ENCODE results near the gene LRRC1.

- no peak for TF ChIP-seq REST (tag by site-specific recombination; IDR thresholded peaks at IDR 0.05)
- TF ChIP-seq CTCF (tag by site-specific recombination; IDR thresholded peaks at IDR 0.05), result no peak
- no peak for TF ChIP-seq ZNF423 (tag by site-specific recombination; IDR thresholded peaks at IDR 0.05)
- TF ChIP-seq REPIN1 (tag by site-specific recombination; IDR thresholded peaks at IDR 0.05; ENCODE audit: low read depth), result no peak
- no peak for TF ChIP-seq SALL2 (tag by site-specific recombination; IDR thresholded peaks at IDR 0.05; ENCODE audit: borderline replicate concordance)
- no peak for TF ChIP-seq ZNF704 (tag by site-specific recombination; IDR thresholded peaks at IDR 0.05)
- no peak for TF ChIP-seq ZNF335 (tag by site-specific recombination; conservative IDR thresholded peaks at IDR 0.05)
- TF ChIP-seq ZSCAN5A (tag by site-specific recombination; IDR thresholded peaks at IDR 0.05), result no peak
Measured at GRCh38 chr6:53813096-53813495, 18.3 kb downstream of the LRRC1 start.

All from HEK293 (cell line).